Liver (tissue), 9 donors: ENCODE results near the gene PATJ. TPM values are rescaled to one million over a fixed set of nuclear protein-coding genes. Genes with fewer than 3 reads are reported as not detected.

Source experiments
- DNase-seq: peaks from one replicate; pipeline ENCODE4 v3.0.0-alpha.2; 2017; ENCODE audit warnings: low spot score
- H3K27ac ChIP-seq, 2 donors: one replicate each; pipeline ENCODE4 v1.7.0; 2013; ENCODE audit warnings: inconsistent platforms in 2 of 2, low read length in 2 of 2, control low read depth in 1 of 2, low read depth in 1 of 2, mild to moderate bottlenecking in 1 of 2
- H3K27me3 ChIP-seq, 4 donors: one replicate each; pipeline versions ENCODE4 v1.6.1 to v1.7.0; 2013; ENCODE audit warnings: low read length in 3 of 4, inconsistent platforms in 1 of 4, mild to moderate bottlenecking in 1 of 4, moderate library complexity in 1 of 4; ENCODE audit not compliant: control insufficient read depth in 4 of 4, insufficient read depth in 4 of 4
- H3K36me3 ChIP-seq, 4 donors: one replicate each; pipeline versions ENCODE4 v1.6.1 to v1.7.0; 2013; ENCODE audit warnings: low read length in 3 of 4, mild to moderate bottlenecking in 3 of 4, low read depth in 1 of 4, moderate library complexity in 1 of 4; ENCODE audit not compliant: control insufficient read depth in 4 of 4, insufficient read depth in 3 of 4
- H3K4me1 ChIP-seq, 4 donors: one replicate each; pipeline versions ENCODE4 v1.6.1 to v1.7.0; 2013; ENCODE audit warnings: low read length in 3 of 4, mild to moderate bottlenecking in 3 of 4, moderate library complexity in 1 of 4; ENCODE audit not compliant: control insufficient read depth in 4 of 4, insufficient read depth in 4 of 4
- H3K4me3 ChIP-seq, 3 donors: one replicate each; pipeline versions ENCODE4 v1.6.1 to v1.7.0; 2013; ENCODE audit warnings: low read length in 3 of 3, control low read depth in 1 of 3, low read depth in 1 of 3, mild to moderate bottlenecking in 1 of 3
- H3K9ac ChIP-seq, 2 donors: one replicate each; pipeline ENCODE4 v1.7.0; 2013; ENCODE audit warnings: low read length in 2 of 2, mild to moderate bottlenecking in 2 of 2, moderate library complexity in 2 of 2, control low read depth in 1 of 2, low read depth in 1 of 2
- H3K9me3 ChIP-seq, 4 donors: one replicate each; pipeline versions ENCODE4 v1.6.1 to v1.7.0; 2013; ENCODE audit warnings: low read length in 3 of 4; ENCODE audit not compliant: control insufficient read depth in 4 of 4
- ATF3 ChIP-seq: IDR thresholded peaks from 2 replicates; pipeline ENCODE4 v1.6.1; 2016; ENCODE audit warnings: antibody characterized with exemption
- EGR1 ChIP-seq, 2 donors: IDR thresholded peaks; 2 replicates each; pipeline ENCODE4 v1.6.1; 2016 to 2018; ENCODE audit warnings: antibody characterized with exemption in 2 of 2, low read depth in 2 of 2
- FOXA1 ChIP-seq: IDR thresholded peaks from 2 replicates; pipeline ENCODE4 v1.6.1; 2016; ENCODE audit warnings: antibody characterized with exemption
- FOXA2 ChIP-seq: IDR thresholded peaks from 2 replicates; pipeline ENCODE4 v1.6.1; 2016; ENCODE audit warnings: antibody characterized with exemption
- HNF4A ChIP-seq, 2 donors: conservative IDR thresholded peaks; 2 replicates each; pipeline ENCODE4 v1.6.1; 2016; ENCODE audit warnings: antibody characterized with exemption in 2 of 2, mild to moderate bottlenecking in 2 of 2
- HNF4G ChIP-seq: IDR thresholded peaks from 2 replicates; pipeline ENCODE4 v1.6.1; 2016; ENCODE audit warnings: antibody characterized with exemption
- JUND ChIP-seq, 2 donors: IDR thresholded peaks; 2 replicates each; pipeline ENCODE4 v1.6.1; 2016; ENCODE audit warnings: antibody characterized with exemption in 2 of 2
- NR2F2 ChIP-seq: IDR thresholded peaks from 2 replicates; pipeline ENCODE4 v1.6.1; 2016; ENCODE audit warnings: antibody characterized with exemption
- RAD21 ChIP-seq, 2 donors: IDR thresholded peaks; 2 replicates each; pipeline ENCODE4 v1.6.1; 2016; ENCODE audit warnings: antibody characterized with exemption in 2 of 2, mild to moderate bottlenecking in 2 of 2
- REST ChIP-seq: IDR thresholded peaks from 2 replicates; pipeline ENCODE4 v1.6.1; 2016; ENCODE audit warnings: antibody characterized with exemption, mild to moderate bottlenecking
- RXRA ChIP-seq, 2 donors: IDR thresholded peaks; 2 replicates each; pipeline ENCODE4 v1.6.1; 2017 to 2018; ENCODE audit warnings: antibody characterized with exemption in 2 of 2, mild to moderate bottlenecking in 1 of 2
- SP1 ChIP-seq: IDR thresholded peaks from 2 replicates; pipeline ENCODE4 v1.6.1; 2018; ENCODE audit warnings: antibody characterized with exemption, mild to moderate bottlenecking
- TAF1 ChIP-seq: conservative IDR thresholded peaks from 2 replicates; pipeline ENCODE4 v1.6.1; 2016; ENCODE audit warnings: antibody characterized with exemption, mild to moderate bottlenecking
- YY1 ChIP-seq: IDR thresholded peaks from 2 replicates; pipeline ENCODE4 v1.6.1; 2016; ENCODE audit warnings: antibody characterized with exemption, mild to moderate bottlenecking
- WGBS: extraction: QIAGEN DNeasy Blood & Tissue Kit; methylation state at CpG from one replicate; pipeline ENCODE4 v1.1.7; 2013; 5-methylcytosine and 5-hydroxymethylcytosine counted together
- polyA plus RNA-seq, 2 donors: library from polyadenylated mRNA; stranded (reverse) in 1 of 2; unstranded in 1 of 2; fragments of 200-250 nt in 1 of 2; fragments of >200 nt in 1 of 2; fragmentation: Nextera tagmentation in 1 of 2; extraction: Ambion mirVana in 1 of 2; gene quantifications; one replicate each; pipeline versions ENCODE4 v1.2.1 to v1.2.3, GENCODE V29; 2013 to 2015
- total RNA-seq, 2 donors: library from RNA; depleted of rRNA; stranded (reverse); fragments of >200 nt; gene quantifications; one replicate each; pipeline ENCODE4 v1.2.3, GENCODE V29; 2014
- TF ChIP-seq, protein P1 (sequence below): IDR thresholded peaks from 2 replicates; pipeline ENCODE4 v1.6.1; 2016; ENCODE audit warnings: antibody characterized with exemption
- TF ChIP-seq, protein P2 (sequence below): fragments of 150-350 bp; IDR thresholded peaks from 2 replicates; pipeline ENCODE4 v1.5.1; 2017; ENCODE audit warnings: improper control_type of control experiment, low read depth, low read length; ENCODE audit not compliant: missing input control
- donor health status: healthy.
- donor health status: healthy.
- donor health status: healthy.
- donor health status: healthy.
- donor health status: healthy.

The PATJ gene
- total and polyA plus RNA-seq, 4 donors: 5.7 to 29.8 (median 9.0) TPM

DNA sequence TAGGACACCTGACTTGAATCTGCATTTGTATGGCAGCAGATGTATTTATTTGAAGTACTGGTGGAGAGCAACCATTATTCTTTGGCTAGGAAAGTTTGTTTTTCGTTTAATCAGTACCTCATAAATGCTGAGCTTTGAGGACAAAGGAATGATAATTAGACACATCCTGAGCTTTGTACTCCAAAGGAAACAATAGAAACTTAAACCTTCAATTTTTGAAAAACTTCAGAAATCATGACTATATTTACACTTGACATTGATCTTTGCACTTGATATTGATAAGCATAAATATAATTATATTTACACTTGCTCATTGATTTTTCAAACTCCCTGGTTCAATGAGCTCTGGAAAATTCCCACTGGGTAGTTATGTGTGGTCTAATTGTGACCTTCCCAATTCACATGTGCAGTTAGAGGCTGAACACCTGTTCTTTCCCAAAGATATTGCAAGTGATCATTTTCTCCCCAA lies 10.7 kb downstream of the PATJ start:
- Histone ChIP-seq H3K27ac (no peak overlapping the region), H3K9ac (no peak overlapping the region), H3K27me3 (no peaks in the 10 kb centered on the region), H3K4me3 (no peak overlapping the region), H3K36me3 (no peaks in the 10 kb centered on the region), H3K4me1 (peaks cover 0 to 11% (median 4%) of the 10 kb centered on the region in 4 donors), H3K9me3 (no peaks in the 10 kb centered on the region)
- TF ChIP-seq, protein P1, sequence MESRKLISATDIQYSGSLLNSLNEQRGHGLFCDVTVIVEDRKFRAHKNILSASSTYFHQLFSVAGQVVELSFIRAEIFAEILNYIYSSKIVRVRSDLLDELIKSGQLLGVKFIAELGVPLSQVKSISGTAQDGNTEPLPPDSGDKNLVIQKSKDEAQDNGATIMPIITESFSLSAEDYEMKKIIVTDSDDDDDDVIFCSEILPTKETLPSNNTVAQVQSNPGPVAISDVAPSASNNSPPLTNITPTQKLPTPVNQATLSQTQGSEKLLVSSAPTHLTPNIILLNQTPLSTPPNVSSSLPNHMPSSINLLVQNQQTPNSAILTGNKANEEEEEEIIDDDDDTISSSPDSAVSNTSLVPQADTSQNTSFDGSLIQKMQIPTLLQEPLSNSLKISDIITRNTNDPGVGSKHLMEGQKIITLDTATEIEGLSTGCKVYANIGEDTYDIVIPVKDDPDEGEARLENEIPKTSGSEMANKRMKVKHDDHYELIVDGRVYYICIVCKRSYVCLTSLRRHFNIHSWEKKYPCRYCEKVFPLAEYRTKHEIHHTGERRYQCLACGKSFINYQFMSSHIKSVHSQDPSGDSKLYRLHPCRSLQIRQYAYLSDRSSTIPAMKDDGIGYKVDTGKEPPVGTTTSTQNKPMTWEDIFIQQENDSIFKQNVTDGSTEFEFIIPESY: no peak
- no peak for TF ChIP-seq RXRA (IDR thresholded peaks at IDR 0.05)
- TF ChIP-seq YY1: peak; percentile 21
- WGBS: 23% methylated on average over 1 of the region's 1 CpG
- DNase-seq: no peak

GRCh38 chr1:61753998-61754508 lies 11.8 kb downstream of the PATJ start:
- Histone ChIP-seq H3K27me3 (no peaks in the 10 kb centered on the region), H3K4me3 (no peak overlapping the region), H3K36me3 (no peaks in the 10 kb centered on the region), H3K9me3 (no peaks in the 10 kb centered on the region), H3K9ac (no peak overlapping the region), H3K27ac (no peak overlapping the region), H3K4me1 (peaks cover 0 to 8% (median 2%) of the 10 kb centered on the region in 4 donors)
- DNase-seq: no peak
- 94% methylated on average over 1 of the region's 1 CpG for WGBS
- TF ChIP-seq YY1 (no peak), FOXA2 (no peak), HNF4G (no peak), HNF4A (conservative IDR thresholded peaks at IDR 0.05) (no peak), TAF1 (no peak), RAD21 (IDR thresholded peaks at IDR 0.05) (no peak), REST (no peak), EGR1 (IDR thresholded peaks at IDR 0.05; ENCODE audit: low read depth in 2 of 2) (no peak), NR2F2 (no peak), RXRA (IDR thresholded peaks at IDR 0.05) (no peak), JUND (IDR thresholded peaks at IDR 0.05) (no peak), ATF3 (no peak), SP1 (no peak), FOXA1 (no peak)
- TF ChIP-seq, protein P2, sequence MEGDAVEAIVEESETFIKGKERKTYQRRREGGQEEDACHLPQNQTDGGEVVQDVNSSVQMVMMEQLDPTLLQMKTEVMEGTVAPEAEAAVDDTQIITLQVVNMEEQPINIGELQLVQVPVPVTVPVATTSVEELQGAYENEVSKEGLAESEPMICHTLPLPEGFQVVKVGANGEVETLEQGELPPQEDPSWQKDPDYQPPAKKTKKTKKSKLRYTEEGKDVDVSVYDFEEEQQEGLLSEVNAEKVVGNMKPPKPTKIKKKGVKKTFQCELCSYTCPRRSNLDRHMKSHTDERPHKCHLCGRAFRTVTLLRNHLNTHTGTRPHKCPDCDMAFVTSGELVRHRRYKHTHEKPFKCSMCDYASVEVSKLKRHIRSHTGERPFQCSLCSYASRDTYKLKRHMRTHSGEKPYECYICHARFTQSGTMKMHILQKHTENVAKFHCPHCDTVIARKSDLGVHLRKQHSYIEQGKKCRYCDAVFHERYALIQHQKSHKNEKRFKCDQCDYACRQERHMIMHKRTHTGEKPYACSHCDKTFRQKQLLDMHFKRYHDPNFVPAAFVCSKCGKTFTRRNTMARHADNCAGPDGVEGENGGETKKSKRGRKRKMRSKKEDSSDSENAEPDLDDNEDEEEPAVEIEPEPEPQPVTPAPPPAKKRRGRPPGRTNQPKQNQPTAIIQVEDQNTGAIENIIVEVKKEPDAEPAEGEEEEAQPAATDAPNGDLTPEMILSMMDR: no peak
